H9 (cell line): ENCODE measurements around the gene PDK2. TPM values are rescaled to one million over a fixed set of nuclear protein-coding genes. Genes with fewer than 3 reads are reported as not detected.

Experiments
- DNase-seq: peaks from one replicate; pipeline ENCODE4 v3.0.0-alpha.2; 2017
- H2AFZ ChIP-seq: one replicate; pipeline ENCODE4 v1.6.1; 2013; ENCODE audit warnings: mild to moderate bottlenecking, low read length, control low read depth, moderate library complexity
- H2AK5ac ChIP-seq: 2 replicates; pipeline ENCODE4 v1.6.1; 2013; ENCODE audit warnings: low read length, control low read depth, mixed read lengths; ENCODE audit not compliant: insufficient read length
- H2BK120ac ChIP-seq: one replicate; pipeline ENCODE4 v1.6.1; 2013; ENCODE audit warnings: low read depth, mild to moderate bottlenecking, low read length, control low read depth, inconsistent platforms; ENCODE audit not compliant: poor library complexity, severe bottlenecking
- H2BK12ac ChIP-seq: 2 replicates; pipeline ENCODE4 v1.6.1; 2013; ENCODE audit warnings: low read length, control low read depth, mixed read lengths, low read depth; ENCODE audit not compliant: insufficient read length
- H2BK15ac ChIP-seq: 2 replicates; pipeline ENCODE4 v1.6.1; 2013; ENCODE audit warnings: low read depth, low read length, control low read depth
- H2BK20ac ChIP-seq: one replicate; pipeline ENCODE4 v1.6.1; 2013; ENCODE audit warnings: low read depth, mild to moderate bottlenecking, low read length, control low read depth, inconsistent platforms; ENCODE audit not compliant: poor library complexity, severe bottlenecking
- H2BK5ac ChIP-seq: 2 replicates; pipeline ENCODE4 v1.6.1; 2013; ENCODE audit warnings: low read length, control low read depth, mixed read lengths; ENCODE audit not compliant: insufficient read length
- H3K14ac ChIP-seq: 2 replicates; pipeline ENCODE4 v1.6.1; 2013; ENCODE audit warnings: low read length, control low read depth; ENCODE audit not compliant: insufficient read depth
- H3K18ac ChIP-seq: 2 replicates; pipeline ENCODE4 v1.6.1; 2013; ENCODE audit warnings: low read depth, mild to moderate bottlenecking, mixed read lengths, low read length, control low read depth; ENCODE audit not compliant: insufficient read length
- H3K23ac ChIP-seq: 2 replicates; pipeline ENCODE4 v1.6.1; 2013; ENCODE audit warnings: low read length, control low read depth, mixed read lengths, low read depth; ENCODE audit not compliant: insufficient read length
- H3K23me2 ChIP-seq: 2 replicates; pipeline ENCODE4 v1.6.1; 2013; ENCODE audit warnings: low read depth, mild to moderate bottlenecking, mixed read lengths, low read length, control low read depth; ENCODE audit not compliant: insufficient read length, poor library complexity, severe bottlenecking
- H3K27ac ChIP-seq: 2 replicates; pipeline ENCODE4 v1.5.1; 2013; ENCODE audit warnings: low read length, control low read depth, mixed read lengths, low read depth; ENCODE audit not compliant: insufficient read length
- H3K27me3 ChIP-seq: 2 replicates; pipeline ENCODE4 v1.6.1; 2013; ENCODE audit warnings: low read length, control low read depth, inconsistent platforms; ENCODE audit not compliant: insufficient read depth
- H3K4ac ChIP-seq: 2 replicates; pipeline ENCODE4 v1.6.1; 2013; ENCODE audit warnings: low read depth, mild to moderate bottlenecking, control low read depth, inconsistent platforms, low read length, moderate library complexity
- H3K4me1 ChIP-seq: 2 replicates; pipeline ENCODE4 v1.6.1; 2013; ENCODE audit warnings: low read length, control low read depth, inconsistent platforms; ENCODE audit not compliant: insufficient read depth
- H3K4me2 ChIP-seq: 2 replicates; pipeline ENCODE4 v1.6.1; 2013; ENCODE audit warnings: low read length, control low read depth, mixed read lengths; ENCODE audit not compliant: insufficient read length, insufficient read depth
- H3K56ac ChIP-seq: 2 replicates; pipeline ENCODE4 v1.6.1; 2013; ENCODE audit warnings: low read depth, mild to moderate bottlenecking, mixed read lengths, low read length, control low read depth; ENCODE audit not compliant: insufficient read length
- H3K79me1 ChIP-seq: 2 replicates; pipeline ENCODE4 v1.6.1; 2013; ENCODE audit warnings: low read depth, mild to moderate bottlenecking, moderate library complexity, low read length, control low read depth, inconsistent platforms; ENCODE audit not compliant: insufficient read depth, poor library complexity, severe bottlenecking
- H3K79me2 ChIP-seq: 2 replicates; pipeline ENCODE4 v1.6.1; 2013; ENCODE audit warnings: low read length, control low read depth, inconsistent platforms; ENCODE audit not compliant: insufficient read depth
- H3K9ac ChIP-seq: 2 replicates; pipeline ENCODE4 v1.6.1; 2013; ENCODE audit warnings: low read length, control low read depth, mixed read lengths; ENCODE audit not compliant: insufficient read length; ENCODE audit errors: extremely low read depth
- H3K9me3 ChIP-seq: one replicate; pipeline ENCODE4 v1.6.1; 2013; ENCODE audit warnings: low read depth, low read length, inconsistent platforms; ENCODE audit not compliant: control insufficient read depth
- H3T11ph ChIP-seq: one replicate; pipeline ENCODE4 v1.6.1; 2013; ENCODE audit warnings: mild to moderate bottlenecking, low read length, control low read depth, inconsistent platforms
- H4K20me1 ChIP-seq: one replicate; pipeline ENCODE4 v1.6.1; 2013; ENCODE audit not compliant: control insufficient read depth, insufficient read length, insufficient read depth
- H4K5ac ChIP-seq: 2 replicates; pipeline ENCODE4 v1.6.1; 2013; ENCODE audit warnings: low read depth, mild to moderate bottlenecking, mixed read lengths, low read length, control low read depth; ENCODE audit not compliant: insufficient read length
- H4K8ac ChIP-seq: replicated peaks from 2 replicates; pipeline ENCODE4 v1.6.1; 2013; ENCODE audit warnings: low read length, control low read depth, mixed read lengths, low read depth; ENCODE audit not compliant: insufficient read length
- H4K91ac ChIP-seq: 2 replicates; pipeline ENCODE4 v1.6.1; 2013; ENCODE audit warnings: low read depth, mild to moderate bottlenecking, moderate library complexity, mixed read lengths, low read length, control low read depth; ENCODE audit not compliant: insufficient read length
- H3K27ac Mint-ChIP-seq, 3 experiments: 2 replicates in 2 of 3; 3 replicates in 1 of 3; pipeline ENCODE4 v1.8.0; 2020 to 2021; ENCODE audit warnings: mixed read lengths in 3 of 3, mild to moderate bottlenecking in 1 of 3, moderate library complexity in 1 of 3
- H3K27me3 Mint-ChIP-seq: 2 replicates; pipeline ENCODE4 v1.8.0; 2021; ENCODE audit warnings: low read depth, mild to moderate bottlenecking, moderate library complexity, mixed read lengths
- H3K36me3 Mint-ChIP-seq, 3 experiments: 2 replicates in 2 of 3; 3 replicates in 1 of 3; pipeline ENCODE4 v1.8.0; 2020 to 2021; ENCODE audit warnings: low read depth in 3 of 3, mixed read lengths in 3 of 3; ENCODE audit not compliant: insufficient read depth in 1 of 3
- H3K4me1 Mint-ChIP-seq, 2 experiments: 2 replicates each; pipeline ENCODE4 v1.8.0; 2020; ENCODE audit warnings: mixed read lengths in 2 of 2
- H3K4me3 Mint-ChIP-seq, 2 experiments: 2 replicates in 1 of 2; 3 replicates in 1 of 2; pipeline ENCODE4 v1.8.0; 2020 to 2021; ENCODE audit warnings: mild to moderate bottlenecking in 2 of 2, mixed read lengths in 2 of 2, moderate library complexity in 1 of 2
- H3K9me3 Mint-ChIP-seq, 2 experiments: 2 replicates in 1 of 2; 3 replicates in 1 of 2; pipeline ENCODE4 v1.8.0; 2020; ENCODE audit warnings: mild to moderate bottlenecking in 2 of 2, mixed read lengths in 2 of 2, moderate library complexity in 1 of 2
- WGBS: extraction: QIAGEN DNeasy Blood & Tissue Kit; methylation state at CpG from one replicate; pipeline ENCODE4 v1.1.7; 2013; ENCODE audit warnings: missing lambda C conversion rate, low lambda C conversion rate, mixed read lengths; ENCODE audit not compliant: insufficient read length; ENCODE audit errors: extremely low coverage; 5-methylcytosine and 5-hydroxymethylcytosine counted together
- total RNA-seq: library from RNA; stranded (reverse); gene quantifications from 2 replicates; pipeline ENCODE4 v1.2.1, GENCODE V29; 2021
- TF ChIP-seq, protein P1 (sequence below): fragments of 200-600 bp; sonication (generic); conservative IDR thresholded peaks from 3 replicates; pipeline ENCODE4 v1.8.0; 2021; ENCODE audit warnings: antibody characterized with exemption, mild to moderate bottlenecking

PDK2 gene
- total RNA-seq, 1 experiment from 2014 or later: 19.9 TPM

DNA sequence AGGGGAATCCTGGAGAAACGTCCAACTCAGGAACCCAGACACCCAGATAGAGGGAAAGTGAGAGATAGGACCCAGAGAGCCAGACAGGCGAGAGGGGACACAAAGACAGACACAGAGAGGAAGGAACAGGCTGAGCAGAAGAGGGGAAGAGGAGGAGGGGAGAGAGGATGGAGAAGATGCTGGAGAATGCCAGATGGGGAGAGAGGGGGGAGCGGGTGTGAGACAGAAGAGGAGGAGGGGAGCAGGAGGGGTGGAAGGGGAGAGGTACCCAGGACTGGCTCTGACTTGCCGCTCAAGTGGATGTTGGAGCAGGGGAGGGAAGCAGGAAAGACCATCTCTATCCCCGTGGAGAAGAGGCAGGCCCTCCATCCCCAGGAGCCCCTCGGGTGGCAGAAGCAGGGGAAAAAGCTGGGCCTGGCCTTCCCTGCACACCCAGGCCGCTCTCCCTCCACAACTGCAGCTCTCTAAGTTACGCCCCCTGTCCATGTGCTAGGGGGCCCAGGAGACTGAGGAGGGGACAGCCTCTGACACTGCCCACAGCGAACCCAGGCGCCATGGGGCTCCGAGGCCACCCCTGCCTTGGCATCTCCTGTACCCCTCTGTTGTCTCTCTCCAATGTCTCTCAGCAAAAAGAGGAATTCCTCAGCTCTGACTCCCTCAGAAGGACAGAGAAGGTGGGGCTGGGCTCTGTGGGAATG, 50.5 kb downstream of the PDK2 start:
- Histone ChIP-seq H2AFZ (no peak overlapping the region), H3K23me2 (peaks cover 15% of the 10 kb centered on the region), H2BK15ac (no peak overlapping the region), H3K79me2 (no peaks in the 10 kb centered on the region), H3K27me3 (no peaks in the 10 kb centered on the region; the same call in 1 of the 2 replicates), H2BK12ac (no peak overlapping the region), H3K27ac (no peak overlapping the region), H3K4me1 (no peaks in the 10 kb centered on the region; the same call in 1 of the 2 replicates), H3K4me2 (no peak overlapping the region), H4K20me1 (no peaks in the 10 kb centered on the region), H3T11ph (no peak overlapping the region), H2BK5ac (no peak overlapping the region), H3K56ac (no peak overlapping the region), H2BK20ac (no peak overlapping the region), H4K8ac (no peak overlapping the region), H4K5ac (no peak overlapping the region), H3K9ac (no peak overlapping the region), H3K9me3 (no peaks in the 10 kb centered on the region), H3K4ac (no peak overlapping the region), H3K23ac (no peak overlapping the region), H3K79me1 (no peaks in the 10 kb centered on the region), H2BK120ac (no peak overlapping the region), H2AK5ac (no peak overlapping the region), H3K18ac (no peak overlapping the region), H4K91ac (no peak overlapping the region), H3K14ac (no peak overlapping the region)
- peaks cover 13% of the 10 kb centered on the region for H3K27me3 Mint-ChIP-seq
- H3K4me3 Mint-ChIP-seq: no peak overlapping the region
- H3K27ac Mint-ChIP-seq: no peak overlapping the region
- H3K36me3 Mint-ChIP-seq: peaks cover 16 to 46% (median 37%) of the 10 kb centered on the region in 3 experiments; a peak in 6 of 7 replicates
- no peak for DNase-seq
- TF ChIP-seq, protein P1, sequence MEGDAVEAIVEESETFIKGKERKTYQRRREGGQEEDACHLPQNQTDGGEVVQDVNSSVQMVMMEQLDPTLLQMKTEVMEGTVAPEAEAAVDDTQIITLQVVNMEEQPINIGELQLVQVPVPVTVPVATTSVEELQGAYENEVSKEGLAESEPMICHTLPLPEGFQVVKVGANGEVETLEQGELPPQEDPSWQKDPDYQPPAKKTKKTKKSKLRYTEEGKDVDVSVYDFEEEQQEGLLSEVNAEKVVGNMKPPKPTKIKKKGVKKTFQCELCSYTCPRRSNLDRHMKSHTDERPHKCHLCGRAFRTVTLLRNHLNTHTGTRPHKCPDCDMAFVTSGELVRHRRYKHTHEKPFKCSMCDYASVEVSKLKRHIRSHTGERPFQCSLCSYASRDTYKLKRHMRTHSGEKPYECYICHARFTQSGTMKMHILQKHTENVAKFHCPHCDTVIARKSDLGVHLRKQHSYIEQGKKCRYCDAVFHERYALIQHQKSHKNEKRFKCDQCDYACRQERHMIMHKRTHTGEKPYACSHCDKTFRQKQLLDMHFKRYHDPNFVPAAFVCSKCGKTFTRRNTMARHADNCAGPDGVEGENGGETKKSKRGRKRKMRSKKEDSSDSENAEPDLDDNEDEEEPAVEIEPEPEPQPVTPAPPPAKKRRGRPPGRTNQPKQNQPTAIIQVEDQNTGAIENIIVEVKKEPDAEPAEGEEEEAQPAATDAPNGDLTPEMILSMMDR: no peak
- no CpG with 5 or more reads among the region's 11 CpGs for WGBS
- peaks cover 23 to 44% of the 10 kb centered on the region in 2 experiments for H3K4me1 Mint-ChIP-seq
- no peaks in the 10 kb centered on the region for H3K9me3 Mint-ChIP-seq
